ENCODE measurements around the gene CTDSP1.

DNA sequence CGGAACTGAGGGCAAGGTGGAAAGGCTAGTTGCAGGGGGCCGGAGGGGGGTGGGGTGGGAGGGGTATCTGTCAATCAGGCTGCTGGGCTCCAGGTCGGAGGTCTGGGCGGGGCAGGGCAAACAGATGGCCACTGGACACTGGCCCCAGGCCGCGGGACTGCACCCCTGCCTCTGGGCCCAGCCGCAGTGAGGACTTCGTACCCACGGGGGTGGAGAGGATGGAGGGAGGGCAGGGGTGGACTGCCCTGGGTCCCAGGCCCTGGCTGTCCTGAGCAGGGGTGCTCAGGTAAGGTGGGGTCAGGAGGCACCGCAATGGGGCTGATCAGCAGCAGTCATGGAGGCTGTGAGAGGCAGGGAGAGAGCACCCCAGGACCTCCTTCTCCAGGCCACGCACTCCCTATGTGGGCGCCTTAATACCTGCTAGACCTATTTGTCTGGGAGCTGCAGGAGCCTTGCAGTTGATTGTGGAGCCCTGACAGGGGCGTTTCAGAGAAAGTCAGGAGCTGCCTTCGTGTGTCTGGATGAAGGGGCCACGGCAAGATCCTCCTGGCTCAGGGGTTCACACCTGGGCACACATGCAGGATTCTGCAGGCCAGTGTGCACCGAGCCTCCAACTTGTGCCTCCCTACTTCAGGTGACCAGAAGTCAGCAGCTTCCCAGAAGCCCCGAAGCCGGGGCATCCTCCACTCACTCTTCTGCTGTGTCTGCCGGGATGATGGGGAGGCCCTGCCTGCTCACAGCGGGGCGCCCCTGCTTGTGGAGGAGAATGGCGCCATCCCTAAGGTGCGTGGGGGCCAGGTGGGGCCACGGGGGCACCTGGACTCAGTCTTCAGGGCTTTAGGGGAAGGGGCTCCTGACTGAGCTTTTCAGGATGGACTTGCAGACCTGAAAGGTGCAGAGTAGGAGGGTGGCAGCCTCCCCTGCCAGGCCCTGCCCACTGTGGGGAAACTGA lies 1.5 kb downstream of the CTDSP1 start:
- TF ChIP-seq CTCF (IDR thresholded peaks at IDR 0.05) (no peak), POLR2A (IDR thresholded peaks at IDR 0.05) (no peak)

Data from right lobe of liver (tissue), 4 donors.